ENCODE measurements around the gene TMIGD1.

The TMIGD1 gene, protein sequence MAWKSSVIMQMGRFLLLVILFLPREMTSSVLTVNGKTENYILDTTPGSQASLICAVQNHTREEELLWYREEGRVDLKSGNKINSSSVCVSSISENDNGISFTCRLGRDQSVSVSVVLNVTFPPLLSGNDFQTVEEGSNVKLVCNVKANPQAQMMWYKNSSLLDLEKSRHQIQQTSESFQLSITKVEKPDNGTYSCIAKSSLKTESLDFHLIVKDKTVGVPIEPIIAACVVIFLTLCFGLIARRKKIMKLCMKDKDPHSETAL

DNA sequence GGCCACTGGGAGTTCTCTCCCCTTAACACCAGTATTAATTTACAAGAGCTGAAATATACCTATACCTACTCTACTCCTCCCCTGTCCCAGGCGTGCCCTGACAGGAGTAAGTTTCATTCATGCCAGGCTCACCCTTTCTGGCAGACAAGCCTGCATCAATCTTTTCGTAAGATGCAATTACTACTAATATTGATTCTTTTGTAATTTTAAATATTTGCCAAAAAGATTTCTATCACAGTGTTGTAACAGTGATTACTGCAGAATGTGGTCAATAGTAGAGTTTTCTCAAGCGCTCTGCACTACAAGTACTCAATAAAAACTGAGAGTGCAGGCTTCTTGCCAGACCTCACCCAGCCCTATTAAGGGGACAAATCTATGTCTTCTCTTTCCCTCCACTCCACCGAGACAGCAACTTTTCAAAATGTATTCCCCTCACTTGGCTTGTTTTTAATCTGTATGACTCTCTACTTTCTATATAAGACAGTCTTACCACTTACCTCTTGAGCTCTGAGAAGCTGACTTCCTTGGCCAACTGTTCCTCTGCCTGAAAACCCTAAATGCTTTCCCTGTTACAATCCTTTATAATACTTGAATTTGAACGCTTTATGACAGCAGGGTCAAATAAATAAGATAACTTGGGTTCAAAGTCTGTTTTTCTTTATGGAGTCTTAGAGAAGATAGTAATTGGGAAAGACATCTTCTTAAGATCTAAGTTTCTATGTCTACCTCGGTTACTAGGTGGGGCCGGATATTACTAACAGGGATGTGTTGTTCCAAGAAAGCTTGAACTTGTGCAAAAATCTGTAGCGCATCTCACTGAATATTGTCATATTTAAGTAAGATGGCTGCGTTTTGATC lies at the start of gene TMIGD1:
TSS of gene TMIGD1 (minus strand) at position 555 of the 858 bp plus-strand sequence. CDS start 1,924 bp downstream, outside the sequence.
- DNase-seq, result no peak

DNA sequence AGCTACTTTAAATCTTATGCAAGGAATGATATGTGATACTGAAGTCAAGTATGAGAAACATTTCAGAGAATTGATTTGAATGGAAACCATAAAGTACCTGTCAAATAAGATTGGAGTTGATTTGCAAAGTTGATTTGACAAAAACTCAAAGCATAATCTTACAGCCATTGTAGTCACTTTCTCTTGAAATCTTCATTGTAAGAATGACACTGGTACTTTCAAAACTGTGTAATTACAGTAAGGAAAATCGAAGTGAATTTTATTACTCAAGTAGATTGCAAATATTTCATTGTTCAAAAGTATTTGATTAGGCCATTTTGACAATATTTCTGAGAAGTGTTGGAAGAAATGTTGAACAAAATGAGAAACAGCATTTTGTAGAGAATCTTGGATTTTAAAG lies 48.5 kb upstream of the TMIGD1 start:
- DNase-seq, result no peak

DNA sequence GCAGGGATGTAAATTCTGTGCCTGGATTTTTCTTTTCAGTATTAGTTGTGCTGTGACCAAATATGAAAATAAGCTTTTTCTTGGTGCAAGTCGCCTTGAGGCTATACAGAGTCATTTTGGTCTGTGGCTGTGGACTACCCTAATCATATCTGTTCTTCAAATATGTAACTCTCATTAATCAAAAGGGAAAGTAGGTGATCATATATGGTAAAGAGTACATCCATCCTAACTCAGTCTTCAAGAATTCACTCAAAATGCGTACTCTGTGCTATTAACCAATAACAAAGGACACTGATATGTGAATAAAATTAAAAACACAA lies 47.4 kb upstream of the TMIGD1 start:
- DNase-seq, result no peak

DNA sequence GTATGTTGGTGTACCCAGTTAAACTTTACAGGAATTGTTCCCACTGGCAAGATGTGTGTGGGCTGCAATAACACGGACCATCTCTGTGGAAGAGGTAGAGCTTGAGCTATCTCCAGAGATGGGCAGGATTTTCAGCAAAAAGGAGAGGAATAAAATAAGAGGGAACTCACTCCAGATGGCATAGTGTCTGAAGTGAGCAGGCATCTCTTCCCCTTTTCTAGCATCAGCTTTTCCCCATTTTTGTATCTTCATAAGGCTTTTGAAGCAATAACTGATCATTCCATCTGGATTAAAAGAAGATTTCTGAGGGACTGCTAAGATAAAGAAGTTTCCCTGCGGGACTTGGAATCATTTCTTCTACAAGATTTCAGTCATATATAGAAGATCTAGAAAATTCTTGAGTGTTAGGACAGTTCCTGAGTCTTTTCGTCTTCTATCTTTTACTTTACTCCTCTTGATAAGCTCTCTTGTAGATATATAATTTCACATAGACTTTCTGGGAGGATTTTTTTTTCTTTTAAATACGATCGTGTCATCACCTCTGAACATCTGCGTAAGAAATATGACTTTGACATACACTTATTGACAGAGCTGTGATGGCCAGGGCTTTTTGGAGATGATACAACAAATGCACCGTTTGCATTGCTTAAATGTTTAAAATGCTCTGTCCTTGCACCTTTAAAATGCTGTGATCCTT lies 46.9 kb upstream of the TMIGD1 start:
- no peak for DNase-seq

DNA sequence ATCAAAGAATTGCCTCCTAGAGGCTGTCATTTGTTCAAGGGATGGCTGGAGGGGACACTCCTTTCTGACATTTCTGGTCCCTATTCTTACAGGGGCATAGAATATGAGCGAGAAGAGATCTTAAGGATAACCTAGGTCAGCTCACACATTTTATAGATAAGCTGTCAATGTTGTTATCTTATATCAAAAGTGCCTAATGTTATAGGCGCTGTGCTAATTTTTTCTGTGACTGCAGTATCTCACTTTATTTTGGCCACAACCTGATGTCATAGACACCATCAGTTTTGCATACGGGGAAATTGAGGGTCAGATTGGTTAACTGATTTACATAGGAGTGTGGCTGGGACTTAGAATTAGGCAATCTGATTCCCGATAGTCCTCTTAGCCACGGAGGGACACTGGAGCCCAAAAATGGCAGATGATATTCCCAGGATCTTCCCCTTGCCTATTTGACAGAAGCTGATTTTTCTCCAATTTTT lies 46.1 kb upstream of the TMIGD1 start:
- DNase-seq, result no peak

DNA sequence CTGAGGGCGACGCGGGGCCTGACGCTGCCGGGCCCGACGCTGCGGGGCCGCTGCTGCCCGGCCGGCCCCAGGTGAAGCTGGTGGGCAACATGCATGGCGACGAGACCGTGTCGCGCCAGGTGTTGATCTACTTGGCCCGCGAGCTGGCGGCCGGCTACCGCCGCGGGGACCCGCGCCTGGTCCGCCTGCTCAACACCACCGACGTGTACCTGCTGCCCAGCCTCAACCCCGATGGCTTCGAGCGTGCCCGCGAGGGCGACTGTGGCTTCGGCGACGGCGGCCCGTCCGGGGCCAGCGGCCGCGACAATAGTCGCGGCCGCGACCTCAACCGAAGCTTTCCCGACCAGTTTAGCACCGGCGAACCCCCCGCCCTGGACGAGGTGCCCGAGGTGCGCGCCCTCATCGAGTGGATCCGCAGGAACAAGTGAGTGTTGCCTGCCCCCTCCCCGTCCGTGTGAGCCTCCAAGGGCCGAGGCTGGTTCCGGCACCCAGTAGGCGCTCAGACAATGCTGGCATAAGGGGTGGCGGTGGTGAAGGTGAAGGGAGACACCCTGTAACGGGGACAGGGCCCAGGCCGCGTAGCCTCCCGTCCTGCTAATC lies 45.5 kb upstream of the TMIGD1 start:
- DNase-seq, result no peak

DNA sequence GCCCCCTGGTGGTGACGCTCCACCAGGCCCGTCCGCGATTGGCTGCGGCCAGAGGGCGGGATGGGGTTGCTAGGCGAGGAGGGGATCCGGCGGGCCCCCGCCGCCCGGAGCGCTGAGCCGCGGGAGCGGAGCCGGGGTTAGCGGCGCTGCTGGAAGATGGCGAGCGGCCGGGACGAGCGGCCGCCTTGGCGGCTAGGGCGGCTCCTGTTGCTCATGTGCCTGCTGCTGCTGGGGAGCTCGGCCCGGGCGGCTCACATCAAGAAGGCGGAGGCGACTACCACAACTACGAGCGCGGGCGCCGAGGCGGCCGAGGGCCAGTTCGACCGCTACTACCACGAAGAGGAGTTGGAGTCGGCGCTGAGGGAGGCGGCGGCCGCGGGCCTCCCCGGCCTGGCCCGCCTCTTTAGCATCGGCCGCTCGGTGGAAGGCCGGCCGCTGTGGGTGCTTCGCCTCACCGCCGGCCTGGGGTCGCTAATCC lies 45.0 kb upstream of the TMIGD1 start, which contains the start of gene CPD:
TSS of gene CPD (plus strand) at position 103 of the 478 bp plus-strand sequence. CDS start at position 157, 54 bp downstream.
- peak; percentile 97 for DNase-seq

DNA sequence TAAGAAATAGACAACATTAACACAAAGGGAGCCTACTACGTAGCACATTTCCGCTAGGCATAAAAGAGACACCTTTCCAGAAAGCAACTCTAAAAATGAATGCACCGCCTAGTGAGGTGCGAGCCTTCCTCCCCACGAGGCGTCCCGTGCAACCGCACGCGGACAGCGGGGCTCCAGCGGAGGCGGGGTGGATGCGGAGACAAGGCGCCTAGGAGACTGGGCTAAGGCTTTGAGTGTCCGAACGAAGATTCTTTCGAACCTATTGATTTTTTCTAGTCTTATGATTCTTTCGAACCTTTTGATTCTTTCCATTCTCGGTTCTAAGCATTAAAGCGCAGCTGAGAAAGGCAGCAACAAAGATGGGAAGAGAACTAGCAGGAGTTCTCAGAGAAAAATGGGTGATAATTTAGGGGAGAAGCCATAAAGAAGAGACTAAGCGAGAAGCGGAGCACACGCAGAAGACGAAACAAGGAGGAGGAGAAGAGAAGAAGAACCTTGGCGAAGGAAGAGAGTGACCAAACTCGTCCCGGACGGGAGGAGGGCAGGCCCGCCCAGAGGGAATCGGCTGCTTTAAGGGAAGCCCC lies 44.5 kb upstream of the TMIGD1 start:
- peak; percentile 45 for DNase-seq

DNA sequence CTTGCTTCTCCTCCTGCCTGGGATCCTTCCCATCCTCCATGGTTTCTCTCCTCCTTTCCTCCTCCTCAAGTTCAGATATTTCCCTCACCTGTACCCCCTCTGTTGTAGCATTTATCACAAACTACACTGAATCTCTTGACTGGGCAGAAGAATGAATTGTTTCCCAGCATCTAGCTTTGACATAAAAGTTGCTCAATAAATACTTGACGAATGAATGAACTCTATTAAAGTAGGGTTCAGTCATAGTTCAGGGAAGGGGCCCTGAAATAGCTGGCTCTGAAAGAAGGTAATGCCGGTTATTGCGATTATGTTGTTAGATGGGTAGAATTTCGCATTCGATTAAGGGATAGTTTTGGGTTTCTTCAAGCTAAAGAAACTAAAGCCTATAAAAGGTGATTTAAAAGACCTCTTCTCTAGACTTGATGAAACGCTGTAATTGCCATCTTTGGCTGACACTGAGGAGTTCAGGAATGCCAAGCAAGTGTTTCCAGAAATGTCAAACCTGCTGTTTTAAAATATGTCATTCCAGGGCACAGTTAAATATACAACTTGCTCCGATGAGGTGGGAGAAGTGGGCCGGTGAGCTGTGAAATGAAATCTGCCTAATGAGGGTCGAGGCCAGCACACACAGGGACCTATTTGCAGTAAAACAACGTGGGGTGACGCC lies 43.9 kb upstream of the TMIGD1 start:
- no peak for DNase-seq

DNA sequence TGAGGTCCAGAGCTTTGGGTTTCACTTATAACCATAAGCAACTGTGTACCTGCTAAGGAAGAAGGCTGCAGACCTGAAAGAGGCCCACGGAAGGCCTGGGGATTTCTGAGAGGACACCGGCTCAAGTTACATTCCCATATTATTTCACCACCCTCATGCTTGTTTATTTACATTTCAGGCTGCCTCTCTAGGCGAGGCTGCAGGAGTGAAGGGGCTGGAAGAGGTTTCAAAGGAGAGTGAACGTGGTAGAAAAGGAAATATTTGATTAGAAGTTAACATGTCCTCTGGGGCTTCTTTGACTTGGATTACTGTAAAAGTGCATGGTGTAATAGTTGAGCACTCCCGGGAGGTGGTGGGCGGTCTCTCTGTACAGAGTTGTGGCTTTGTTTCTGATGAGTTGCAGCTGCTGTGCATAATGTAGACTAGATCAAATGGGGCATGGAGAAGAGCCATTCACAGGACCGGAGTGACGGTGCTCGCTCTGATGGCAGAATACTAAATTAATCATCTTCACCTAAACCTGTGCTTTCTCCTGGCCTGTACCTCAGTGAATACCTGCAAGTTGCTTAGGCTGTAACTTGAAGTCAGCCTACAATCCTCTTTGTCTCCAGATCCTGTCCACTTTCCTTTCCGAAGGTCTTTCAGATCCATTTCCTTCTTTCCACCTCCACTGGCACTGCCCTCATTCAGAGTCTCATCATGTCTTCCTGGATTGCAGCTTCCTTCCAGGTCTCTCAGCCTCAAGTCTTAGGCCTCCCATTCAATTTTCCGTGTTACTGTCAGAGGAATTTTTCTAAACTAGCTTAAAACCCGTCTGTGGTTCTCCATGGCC lies 43.0 kb upstream of the TMIGD1 start:
- peak; percentile 48 for DNase-seq

DNA sequence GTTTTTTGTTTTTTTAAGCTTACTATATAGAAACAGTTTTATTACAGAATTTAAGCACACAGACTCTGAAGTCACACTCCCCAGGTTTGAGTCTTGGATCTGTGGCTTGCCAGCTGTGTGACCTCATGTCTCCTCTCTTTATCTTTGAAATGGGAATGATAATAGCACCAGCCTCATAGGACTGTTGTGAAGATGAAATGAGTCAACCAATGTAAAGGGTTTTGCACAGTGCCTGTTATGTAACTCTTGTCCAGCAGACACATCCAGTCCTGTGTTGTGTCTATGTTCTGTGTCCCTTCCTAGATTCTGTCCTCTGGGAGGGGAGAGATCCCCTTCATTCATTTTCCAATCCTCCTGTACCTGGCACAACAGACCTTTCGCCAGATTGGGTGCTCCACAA lies 41.8 kb upstream of the TMIGD1 start:
- DNase-seq, result no peak

DNA sequence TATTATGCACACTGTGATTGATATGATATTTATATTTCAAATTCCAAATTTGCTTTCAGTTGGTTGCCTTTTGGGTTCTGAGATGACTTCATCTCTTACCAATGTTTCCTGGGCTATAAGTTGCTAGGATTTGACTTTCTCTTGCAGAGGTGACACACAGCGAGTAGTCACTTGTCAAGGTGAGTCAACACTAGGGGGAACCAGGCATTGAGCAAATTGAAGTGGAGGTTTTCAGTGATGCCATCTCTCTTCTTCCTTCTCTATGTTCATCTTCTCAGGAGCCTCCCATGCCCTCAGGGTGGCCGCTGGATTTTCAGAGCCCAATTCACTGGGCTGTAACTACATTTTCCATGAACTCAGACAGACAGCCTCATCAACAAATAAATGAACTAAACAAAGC lies 38.9 kb upstream of the TMIGD1 start:
- DNase-seq, result no peak

DNA sequence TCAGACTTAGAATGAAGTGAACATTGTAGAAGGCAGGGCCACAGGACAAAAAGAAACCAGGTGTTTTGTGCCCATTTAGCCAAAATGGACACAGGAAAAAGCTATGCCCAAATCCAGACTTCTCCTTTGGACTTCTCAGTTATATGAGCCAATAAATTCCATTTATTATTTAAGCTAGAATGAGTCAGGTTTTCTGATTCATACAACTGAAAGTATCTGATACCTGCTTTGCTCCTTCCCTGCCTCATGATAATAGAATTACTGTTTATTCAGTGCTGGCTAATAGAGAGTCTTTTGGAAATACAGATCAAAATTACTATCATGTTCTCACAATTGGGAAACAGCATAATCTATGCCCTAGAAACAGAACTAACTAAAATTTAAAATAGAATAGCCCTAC lies 36.1 kb upstream of the TMIGD1 start:
- no peak for DNase-seq

DNA sequence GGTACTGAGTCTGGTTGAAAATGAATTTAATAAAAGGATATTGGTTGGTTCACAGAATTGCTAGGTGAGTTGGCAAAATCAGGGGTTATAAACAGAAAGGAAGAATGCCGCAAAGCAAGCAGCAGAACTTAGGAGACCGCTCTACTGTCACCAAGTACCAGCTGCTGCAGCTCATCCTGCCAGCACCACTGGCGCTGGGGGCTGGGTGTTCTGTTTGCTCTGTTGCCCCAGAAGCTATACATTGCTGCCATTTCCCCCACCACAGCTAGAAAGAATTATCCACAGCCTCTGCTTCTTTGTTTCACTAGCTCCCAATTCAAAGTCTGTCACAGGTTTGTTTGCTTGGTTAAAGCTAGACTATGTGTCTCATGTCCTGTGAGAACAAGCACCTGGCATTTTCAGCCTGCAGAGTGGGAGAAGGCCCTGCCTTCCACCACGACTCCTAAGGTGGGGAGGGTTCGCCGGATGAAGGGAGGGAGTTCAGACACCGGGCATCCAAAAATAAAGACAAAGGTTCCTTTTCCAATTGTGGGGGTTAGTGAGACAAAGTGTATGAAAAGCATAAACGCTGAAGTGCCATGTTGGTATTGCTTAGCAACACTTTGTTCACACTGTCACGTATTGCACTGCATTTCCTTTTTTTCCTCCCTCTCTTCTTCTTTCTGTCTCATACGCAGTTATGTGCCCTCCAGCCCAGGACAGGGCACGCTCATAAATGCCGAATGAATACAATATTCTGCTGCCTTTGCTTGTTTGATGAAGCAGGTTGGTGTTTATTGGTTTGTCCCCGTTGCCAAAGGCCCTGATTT lies 35.3 kb upstream of the TMIGD1 start:
- DNase-seq, result no peak

DNA sequence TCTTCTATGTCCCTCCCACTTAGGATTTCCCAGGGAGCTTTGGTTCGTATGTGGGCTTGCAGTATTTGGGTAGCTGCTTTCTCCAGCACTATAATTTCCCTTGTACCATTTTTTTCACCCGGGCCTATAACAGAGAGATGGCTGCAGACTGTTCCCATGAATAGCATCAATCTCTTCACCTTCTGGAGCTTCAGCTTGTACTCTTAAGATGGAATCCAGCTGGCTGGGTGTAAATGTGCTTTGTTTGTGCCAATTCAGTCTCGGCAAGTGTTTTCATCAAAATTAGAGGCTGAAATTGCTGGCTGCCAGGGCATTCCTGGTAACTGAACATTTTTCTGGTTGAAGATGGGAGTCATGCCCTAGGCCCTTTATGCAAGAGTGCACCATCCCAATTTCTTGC lies 32.7 kb upstream of the TMIGD1 start:
- DNase-seq, result no peak

DNA sequence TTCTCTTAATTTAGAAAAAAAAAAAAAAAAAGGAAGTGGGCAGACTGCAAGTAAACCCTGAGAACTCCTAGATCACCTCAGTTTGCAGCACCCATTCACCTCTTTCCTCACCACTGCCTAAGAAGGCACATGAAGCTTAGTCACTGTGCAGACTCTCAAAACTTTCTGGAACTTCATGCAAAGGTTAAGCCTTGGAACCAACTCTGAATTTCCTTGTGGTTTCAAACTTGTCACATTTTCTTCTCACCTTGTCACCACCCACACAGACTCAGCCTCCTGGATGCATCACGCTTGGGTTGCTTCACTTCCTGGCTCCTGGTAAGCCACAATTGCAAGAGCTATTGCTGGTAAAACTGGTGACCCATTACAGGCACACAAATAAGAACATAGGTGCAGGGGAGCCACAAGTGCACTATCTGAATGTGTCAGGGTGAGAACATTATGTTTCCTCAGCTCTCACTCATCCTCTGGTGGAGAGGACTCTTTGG lies 29.9 kb upstream of the TMIGD1 start:
- DNase-seq, result no peak

DNA sequence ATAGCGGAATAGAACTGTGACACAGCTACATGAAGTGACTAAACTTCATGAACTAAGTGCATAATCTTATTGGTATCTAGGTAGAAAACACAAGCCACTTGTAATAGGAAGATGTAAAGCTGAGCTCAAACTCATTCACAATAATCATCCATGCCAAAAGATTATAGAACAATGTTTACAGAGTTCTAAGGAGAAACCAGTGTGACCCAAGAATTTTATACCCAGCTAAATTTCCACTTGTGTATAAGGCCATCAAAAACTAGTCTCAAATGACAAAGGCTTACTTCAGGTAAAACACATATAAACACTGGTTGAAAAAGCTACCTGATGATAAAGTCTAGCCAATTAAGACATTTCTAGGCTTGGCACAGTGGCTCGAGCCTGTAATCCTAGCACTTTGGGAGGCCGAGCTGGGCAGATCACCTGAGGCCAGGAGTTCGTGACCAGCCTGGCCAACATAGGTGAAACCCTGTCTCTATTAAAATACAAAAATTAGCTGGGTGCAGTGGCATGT lies 28.0 kb upstream of the TMIGD1 start:
- no peak for DNase-seq

DNA sequence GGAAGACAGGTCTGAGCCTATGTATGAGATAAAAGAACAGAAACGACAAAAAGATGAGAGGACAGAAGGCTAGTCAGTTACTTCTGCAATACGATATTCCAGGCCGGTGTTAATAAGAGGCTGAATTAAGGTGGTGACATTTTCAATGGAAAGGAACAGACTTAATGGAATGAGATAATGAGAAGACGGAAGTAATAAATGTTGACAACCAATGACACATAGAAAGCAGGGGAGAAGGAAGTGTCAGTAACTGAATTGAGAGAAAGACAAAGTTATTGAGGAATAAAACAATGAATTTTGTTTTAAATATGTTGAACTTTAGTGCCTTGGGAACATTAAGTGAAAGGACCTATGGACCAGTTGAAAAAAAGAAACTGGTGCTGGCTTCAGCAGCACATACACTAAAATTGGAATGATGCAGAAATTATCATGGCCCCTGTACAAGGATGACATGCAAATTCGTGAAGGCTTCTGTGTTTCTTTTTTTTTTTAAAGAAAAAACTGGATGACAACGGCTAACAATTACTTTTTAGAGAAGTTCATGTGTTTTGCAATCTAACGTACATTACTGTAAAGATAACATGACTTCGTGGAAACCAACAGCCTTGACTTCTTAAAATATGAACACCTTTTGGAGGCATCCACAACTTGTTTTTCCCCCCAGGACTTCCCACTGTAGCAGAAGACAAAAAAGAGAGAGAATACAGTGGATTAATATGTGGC lies 26.4 kb upstream of the TMIGD1 start:
- DNase-seq, result no peak
